Epidermal melanocyte (primary cell): ENCODE data around the gene NR1D1.
"Not testable (repeated sequence)": the region's sequence is repeated elsewhere in the genome, so short reads cannot be mapped to it uniquely, and the experiment has no call there.

ENCODE experiments used
- DNase-seq: peaks from one replicate; pipeline ENCODE4 v3.0.0; 2011; ENCODE audit warnings: low spot score; ENCODE audit not compliant: insufficient read length

The NR1D1 gene

GRCh38 chr17:40100419-40100668 is at the start of gene NR1D1:
TSS of gene NR1D1 (minus strand) at chr17:40100589. CDS start at chr17:40100094, 495 bp downstream.
- peak; percentile 91 for DNase-seq

GRCh38 chr17:40148527-40148926 is 48.1 kb upstream of the NR1D1 start:
- no peak for DNase-seq

- DNase-seq, result no peak
Measured at GRCh38 chr17:40145476-40145875, 45.1 kb upstream of the NR1D1 start.

DNA sequence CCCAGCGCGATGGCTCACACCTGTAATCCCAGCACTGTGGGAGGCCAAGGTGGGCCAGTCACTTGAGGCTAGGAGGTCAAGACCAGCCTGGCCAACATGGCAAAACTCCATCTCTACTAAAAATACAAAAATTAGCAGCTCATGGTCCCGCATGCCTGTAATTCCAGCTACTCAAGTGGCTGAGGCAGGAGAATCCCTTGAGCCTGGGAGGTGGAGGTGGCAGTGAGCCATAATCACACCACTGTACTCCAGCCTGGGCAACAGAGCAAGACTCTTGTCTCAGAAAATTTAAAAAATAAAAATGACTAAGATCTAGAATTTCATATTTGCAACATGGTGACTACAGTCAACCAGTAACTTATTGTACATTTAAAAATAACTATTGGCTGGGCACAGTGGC is 42.8 kb upstream of the NR1D1 start:
- not testable (repeated sequence) for DNase-seq

DNA sequence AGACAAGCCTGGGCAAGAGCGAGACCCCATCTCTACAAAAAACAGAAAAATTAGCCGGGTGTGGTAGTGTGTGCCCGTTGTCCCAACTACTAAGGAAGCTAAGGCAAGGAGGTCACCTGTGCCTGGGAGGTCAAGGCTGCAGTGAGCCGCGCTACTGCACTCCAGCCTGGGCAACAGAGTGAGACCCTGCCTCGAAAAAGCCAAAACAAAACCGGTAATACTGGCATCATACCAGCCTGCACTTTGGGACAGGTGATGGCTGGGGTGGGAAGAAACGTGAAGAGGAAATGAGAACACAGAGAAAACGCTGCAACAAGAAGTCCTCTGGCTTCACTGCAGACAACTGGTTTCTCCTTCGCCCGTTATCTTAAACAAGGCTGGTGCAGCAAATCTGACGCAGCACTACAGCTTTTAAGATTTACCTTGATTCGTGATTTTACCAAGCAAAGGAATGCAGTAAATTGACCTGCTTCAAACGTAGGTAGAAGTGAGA is 39.2 kb upstream of the NR1D1 start:
- DNase-seq, result no peak

- no peak for DNase-seq
Measured at GRCh38 chr17:40135817-40136216, 35.4 kb upstream of the NR1D1 start.

DNA sequence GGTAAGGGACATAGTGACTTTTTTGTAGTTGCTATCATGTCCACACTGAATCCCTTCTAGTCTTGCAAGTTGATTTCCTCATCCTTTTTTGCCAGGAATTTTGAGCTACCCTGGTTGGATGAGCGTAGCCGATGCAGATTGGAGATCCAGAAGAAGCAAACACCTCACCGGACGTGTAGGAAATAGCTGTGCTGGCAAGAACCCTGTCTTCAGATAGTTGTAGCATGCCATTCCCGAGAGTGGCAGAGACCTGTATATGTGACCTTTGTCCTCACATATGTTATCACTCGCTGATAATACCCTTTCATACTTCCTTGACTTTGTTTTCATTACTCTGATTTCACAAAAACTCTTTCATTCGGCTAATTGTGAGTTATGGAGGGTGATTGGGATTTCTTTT is 33.8 kb upstream of the NR1D1 start:
- DNase-seq, result no peak

- DNase-seq, result no peak
Measured at GRCh38 chr17:40130352-40131042, 30.1 kb upstream of the NR1D1 start.

DNA sequence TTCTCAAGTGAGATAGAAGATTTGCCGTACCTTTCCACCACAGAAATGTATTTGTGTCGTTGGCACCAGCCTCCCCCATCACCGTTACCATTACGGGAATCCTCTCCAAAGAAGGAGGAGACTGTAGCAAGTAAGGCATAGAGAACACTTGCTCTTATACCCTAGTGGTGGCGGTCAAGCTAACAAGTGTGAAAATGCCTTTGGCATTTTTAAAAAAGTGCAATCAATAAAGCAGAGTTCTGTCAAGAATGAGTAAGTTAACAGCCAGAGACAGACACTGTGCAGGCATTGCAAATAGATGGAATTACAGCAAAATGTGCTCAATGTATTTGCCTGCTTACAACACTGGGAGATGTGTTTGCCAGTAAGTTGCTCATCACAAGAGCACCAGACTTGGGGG is 29.1 kb upstream of the NR1D1 start:
- no peak for DNase-seq

DNA sequence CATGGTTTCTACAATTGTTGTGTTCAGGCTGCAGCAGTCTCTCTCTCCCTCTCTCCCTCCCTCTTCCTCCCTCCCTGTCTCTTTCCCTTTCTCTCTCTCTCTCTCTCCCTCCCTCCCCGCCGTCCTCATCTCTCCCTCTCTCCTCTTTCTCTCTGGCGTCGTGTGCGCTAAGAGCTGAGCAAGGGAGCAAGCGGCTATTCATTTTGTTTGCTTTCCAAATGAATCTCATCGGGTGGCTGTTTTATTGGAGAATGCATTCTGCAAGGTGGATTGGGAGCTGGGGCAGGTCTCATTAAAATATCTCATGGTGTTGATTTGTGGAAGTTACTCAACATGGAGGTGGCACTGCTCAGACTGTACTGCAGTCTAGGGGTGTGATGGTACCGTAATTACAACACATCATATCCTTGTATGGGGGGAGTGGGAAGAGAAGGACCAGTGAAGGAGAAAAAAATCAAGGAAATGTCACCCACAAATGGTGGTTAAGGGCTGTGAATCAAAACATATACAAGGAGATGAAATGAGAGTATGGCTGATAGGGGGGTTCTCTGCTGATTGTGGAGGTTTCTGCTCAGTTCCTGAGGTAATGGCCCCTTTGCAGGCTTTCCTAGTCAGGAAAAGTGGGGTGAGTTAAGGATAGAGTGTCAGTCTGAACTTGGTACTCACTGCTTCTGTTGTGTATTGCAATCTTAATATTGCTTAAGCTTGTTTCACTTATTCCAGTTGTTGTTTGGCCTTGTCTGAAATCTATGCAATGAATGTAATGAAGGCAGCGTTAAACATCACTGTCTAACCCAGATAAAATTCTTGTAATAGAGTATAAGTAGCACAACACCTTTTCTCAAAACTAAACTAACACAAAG is 24.1 kb upstream of the NR1D1 start:
- no peak for DNase-seq

DNA sequence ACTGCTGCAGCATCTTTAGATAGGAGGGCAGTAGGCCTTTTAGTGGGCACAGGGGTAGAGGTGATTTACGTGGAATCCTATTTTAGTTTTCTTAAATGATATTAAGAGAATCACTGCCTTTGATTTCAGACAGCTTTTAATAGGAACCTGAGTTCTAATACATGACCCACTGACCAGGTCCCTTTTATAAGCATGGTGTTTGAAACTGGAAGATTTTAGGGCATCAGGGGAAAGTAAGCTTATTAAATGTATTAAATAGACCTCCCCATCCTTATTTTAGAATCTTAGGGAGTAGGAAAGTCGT is 23.4 kb upstream of the NR1D1 start:
- no peak for DNase-seq

DNA sequence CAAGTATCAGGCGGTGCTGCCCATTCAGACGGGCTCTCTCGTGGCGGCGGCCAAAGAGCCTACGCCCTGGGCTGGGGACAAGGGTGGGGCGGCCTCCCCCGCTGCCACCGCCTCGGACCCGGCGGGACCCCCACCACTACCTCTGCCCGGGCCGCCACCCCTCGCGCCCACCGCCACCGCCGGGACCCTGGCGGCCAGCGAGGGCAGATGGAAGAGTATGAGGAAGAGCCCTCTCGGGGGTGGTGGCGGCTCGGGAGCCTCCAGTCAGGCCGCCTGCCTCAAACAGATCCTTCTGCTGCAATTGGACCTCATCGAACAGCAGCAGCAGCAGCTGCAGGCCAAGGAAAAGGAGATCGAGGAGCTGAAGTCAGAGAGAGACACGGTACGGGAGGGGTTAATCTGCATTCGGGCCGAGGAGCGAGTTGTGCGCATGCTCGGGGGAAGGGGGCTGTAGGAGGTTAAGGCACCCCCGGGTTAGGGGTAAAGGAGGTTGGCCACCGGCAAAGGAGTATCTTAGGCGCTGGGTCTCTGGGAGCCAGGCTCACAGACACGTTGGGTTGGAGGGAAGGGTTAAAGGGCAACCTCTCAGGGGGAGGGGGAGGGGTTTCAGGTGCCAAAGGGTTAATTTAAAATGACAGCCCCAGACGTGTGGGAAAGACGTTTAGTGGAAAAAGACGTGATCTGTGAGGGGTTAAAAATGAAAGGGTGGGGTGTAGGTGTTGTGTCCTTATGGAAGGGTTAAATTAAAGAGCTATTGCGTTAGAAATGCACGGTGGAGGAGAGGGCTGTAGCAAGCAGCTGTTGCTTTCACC is 22.8 kb upstream of the NR1D1 start:
- peak; percentile 55 for DNase-seq

GRCh38 chr17:40122136-40122998 is 22.0 kb upstream of the NR1D1 start:
- peak; percentile 54 for DNase-seq

GRCh38 chr17:40121181-40122135 is 21.1 kb upstream of the NR1D1 start, which contains the start of gene MSL1:
TSS of gene MSL1 (plus strand) at chr17:40121971. CDS start at chr17:40122613, 642 bp downstream.
- peak; percentile 87 for DNase-seq

DNA sequence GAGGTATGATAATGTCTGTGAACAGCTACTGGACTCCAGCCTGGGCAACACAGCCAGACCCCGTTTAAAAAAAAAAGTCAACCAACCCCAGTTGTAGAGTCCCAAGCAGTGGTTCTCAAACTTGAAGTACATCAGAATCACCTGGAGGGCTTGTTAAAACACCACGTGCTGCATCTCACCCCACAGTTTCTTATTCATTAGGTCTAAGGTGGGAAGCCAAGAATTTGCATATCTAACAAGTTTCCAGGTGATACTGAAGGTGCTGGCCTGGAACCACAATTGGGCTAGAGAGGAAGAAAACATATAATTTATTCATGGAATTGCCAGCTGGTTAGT is 14.7 kb upstream of the NR1D1 start:
- no peak for DNase-seq

- DNase-seq, result no peak
Measured at GRCh38 chr17:40113907-40114245, 13.5 kb upstream of the NR1D1 start.

GRCh38 chr17:40113110-40113906 is 12.9 kb upstream of the NR1D1 start:
- peak; percentile 97 for DNase-seq

- no peak for DNase-seq
Measured at GRCh38 chr17:40112718-40113109, 12.3 kb upstream of the NR1D1 start.

- DNase-seq, result no peak
Measured at GRCh38 chr17:40112191-40112711, 11.9 kb upstream of the NR1D1 start.
